ENCODE results near the gene NRP1. TPM values are rescaled to one million over a fixed set of nuclear protein-coding genes. Genes with fewer than 3 reads are reported as not detected.
"Not testable (repeated sequence)": the region's sequence is repeated elsewhere in the genome, so short reads cannot be mapped to it uniquely, and the experiment has no call there.

The NRP1 gene
- polyA plus RNA-seq, 2 of the 4 experiments (the other 2 are of a cell fraction): 121 to 259 TPM

DNA sequence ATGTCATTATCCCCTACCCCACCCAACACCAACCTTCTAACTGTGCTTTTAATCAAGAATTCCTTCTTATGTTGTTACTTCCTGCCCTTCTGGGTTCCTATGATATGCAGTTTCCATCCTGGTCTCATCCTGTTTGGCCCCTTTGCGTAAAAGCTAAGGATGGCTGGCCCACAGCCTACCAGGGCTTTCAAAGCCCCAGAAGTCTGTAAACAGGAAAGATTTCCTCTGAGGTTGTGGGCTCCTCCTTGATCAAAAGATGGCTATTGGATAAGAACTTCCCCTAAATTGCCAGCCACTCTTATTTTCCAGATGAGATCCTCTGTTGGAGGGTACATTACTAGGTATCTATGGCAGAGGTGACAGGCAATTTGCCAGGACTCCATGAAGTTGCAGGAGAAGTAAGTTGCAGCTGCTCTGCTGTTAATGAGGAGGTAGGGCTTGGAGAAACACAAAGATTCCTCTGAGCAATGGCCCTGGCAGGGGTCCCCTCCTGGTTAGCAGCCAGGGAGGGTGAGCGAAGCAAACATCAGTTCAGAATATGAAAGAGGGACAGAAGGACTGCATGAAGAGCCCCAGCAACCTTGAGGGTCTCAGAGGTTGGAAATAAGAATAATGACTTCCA lies 32.1 kb downstream of the NRP1 start:
- POLR2A ChIA-PET: no interaction called here
- H3K4me3 ChIP-seq: no peak overlapping the region
- DNase-seq (ENCODE audit: low read depth in 1 of 2, low spot score in 1 of 2) (no peak), ATAC-seq (no peak), FAIRE-seq (no peak)
- CTCF ChIA-PET: no interaction called here
- no peak for TF ChIP-seq HOXB13 (CRISPR knock-in tag; IDR thresholded peaks at IDR 0.05; ENCODE audit: low read depth)
- no peak for TF ChIP-seq RAD21 (conservative IDR thresholded peaks at IDR 0.05 in 1 of 2, IDR thresholded peaks at IDR 0.05 in 1 of 2)
- TF ChIP-seq, protein P1, sequence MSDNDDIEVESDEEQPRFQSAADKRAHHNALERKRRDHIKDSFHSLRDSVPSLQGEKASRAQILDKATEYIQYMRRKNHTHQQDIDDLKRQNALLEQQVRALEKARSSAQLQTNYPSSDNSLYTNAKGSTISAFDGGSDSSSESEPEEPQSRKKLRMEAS (IDR thresholded peaks at IDR 0.05): no peak
- TF ChIP-seq, protein P2, sequence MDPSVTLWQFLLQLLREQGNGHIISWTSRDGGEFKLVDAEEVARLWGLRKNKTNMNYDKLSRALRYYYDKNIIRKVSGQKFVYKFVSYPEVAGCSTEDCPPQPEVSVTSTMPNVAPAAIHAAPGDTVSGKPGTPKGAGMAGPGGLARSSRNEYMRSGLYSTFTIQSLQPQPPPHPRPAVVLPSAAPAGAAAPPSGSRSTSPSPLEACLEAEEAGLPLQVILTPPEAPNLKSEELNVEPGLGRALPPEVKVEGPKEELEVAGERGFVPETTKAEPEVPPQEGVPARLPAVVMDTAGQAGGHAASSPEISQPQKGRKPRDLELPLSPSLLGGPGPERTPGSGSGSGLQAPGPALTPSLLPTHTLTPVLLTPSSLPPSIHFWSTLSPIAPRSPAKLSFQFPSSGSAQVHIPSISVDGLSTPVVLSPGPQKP (IDR thresholded peaks at IDR 0.05; ENCODE audit: low read depth, low read length): no peak
- no peak for TF ChIP-seq FOXS1 (CRISPR knock-in tag; IDR thresholded peaks at IDR 0.05)
- TF ChIP-seq, protein P3, sequence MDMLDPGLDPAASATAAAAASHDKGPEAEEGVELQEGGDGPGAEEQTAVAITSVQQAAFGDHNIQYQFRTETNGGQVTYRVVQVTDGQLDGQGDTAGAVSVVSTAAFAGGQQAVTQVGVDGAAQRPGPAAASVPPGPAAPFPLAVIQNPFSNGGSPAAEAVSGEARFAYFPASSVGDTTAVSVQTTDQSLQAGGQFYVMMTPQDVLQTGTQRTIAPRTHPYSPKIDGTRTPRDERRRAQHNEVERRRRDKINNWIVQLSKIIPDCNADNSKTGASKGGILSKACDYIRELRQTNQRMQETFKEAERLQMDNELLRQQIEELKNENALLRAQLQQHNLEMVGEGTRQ (IDR thresholded peaks at IDR 0.05): no peak
- no peak for TF ChIP-seq HEYL (CRISPR knock-in tag; IDR thresholded peaks at IDR 0.05)
- TF ChIP-seq, protein P4, sequence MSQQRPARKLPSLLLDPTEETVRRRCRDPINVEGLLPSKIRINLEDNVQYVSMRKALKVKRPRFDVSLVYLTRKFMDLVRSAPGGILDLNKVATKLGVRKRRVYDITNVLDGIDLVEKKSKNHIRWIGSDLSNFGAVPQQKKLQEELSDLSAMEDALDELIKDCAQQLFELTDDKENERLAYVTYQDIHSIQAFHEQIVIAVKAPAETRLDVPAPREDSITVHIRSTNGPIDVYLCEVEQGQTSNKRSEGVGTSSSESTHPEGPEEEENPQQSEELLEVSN (IDR thresholded peaks at IDR 0.05; ENCODE audit: borderline replicate concordance, low read depth): no peak
- no peak for TF ChIP-seq CHD4 (IDR thresholded peaks at IDR 0.05; ENCODE audit: borderline replicate concordance)
- TF ChIP-seq POLR2A (IDR thresholded peaks at IDR 0.05; ENCODE audit: low read length): no peak
- no peak for TF ChIP-seq JUN (IDR thresholded peaks at IDR 0.05)
- no peak for TF ChIP-seq BHLHE40 (IDR thresholded peaks at IDR 0.05; ENCODE audit: low read depth, low read length)
- no peak for TF ChIP-seq EHF (CRISPR knock-in tag; IDR thresholded peaks at IDR 0.05)
- peak overlapping the region; percentile 21 to 44; a peak in 3 of 6 replicates for H3K27ac ChIP-seq
- 96% methylated on average over 2 of the region's 2 CpGs for WGBS (ENCODE audit: missing lambda C conversion rate)
- peak overlapping the region; percentile 3; the same call in 1 of the 3 replicates for H3K4me2 ChIP-seq
- no peaks in the 10 kb centered on the region for H3K9me3 ChIP-seq
- H3K4me1 ChIP-seq: peaks cover 91% of the 10 kb centered on the region

DNA sequence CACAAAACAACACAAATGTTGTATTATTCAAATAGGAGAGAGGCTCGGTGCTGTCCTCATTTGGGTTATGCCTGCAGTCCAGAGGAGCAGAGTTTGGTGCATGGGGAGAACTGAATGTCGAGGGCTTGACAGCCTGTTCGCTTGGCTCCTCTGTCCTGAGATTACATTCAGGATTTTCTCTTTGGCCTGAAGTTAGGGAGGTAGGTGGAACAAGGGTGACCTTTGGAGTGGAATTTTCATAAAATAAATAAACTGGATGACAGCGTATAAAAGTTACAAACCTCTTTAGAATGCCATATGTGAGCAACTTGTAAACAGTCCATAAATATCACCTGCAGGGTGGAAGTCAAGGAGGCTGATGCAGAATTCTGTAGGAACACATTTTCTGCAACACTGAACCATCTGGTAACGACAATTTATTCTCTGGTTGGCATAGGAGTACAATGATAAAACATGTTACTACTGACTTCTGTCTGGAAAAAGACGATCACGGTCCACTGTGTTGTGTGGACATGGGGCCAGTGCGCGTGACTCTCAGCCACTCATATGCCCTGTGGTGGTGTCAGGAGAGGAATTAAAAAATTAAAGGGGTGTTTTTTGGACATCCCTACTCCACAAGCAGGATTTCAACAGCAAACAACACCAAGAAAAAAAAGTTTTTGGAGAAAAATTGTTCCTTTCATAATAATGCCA lies 33.2 kb downstream of the NRP1 start:
- no peak for FAIRE-seq
- 83% methylated on average over 9 of the region's 9 CpGs for WGBS (ENCODE audit: missing lambda C conversion rate)
- TF ChIP-seq, protein P5, sequence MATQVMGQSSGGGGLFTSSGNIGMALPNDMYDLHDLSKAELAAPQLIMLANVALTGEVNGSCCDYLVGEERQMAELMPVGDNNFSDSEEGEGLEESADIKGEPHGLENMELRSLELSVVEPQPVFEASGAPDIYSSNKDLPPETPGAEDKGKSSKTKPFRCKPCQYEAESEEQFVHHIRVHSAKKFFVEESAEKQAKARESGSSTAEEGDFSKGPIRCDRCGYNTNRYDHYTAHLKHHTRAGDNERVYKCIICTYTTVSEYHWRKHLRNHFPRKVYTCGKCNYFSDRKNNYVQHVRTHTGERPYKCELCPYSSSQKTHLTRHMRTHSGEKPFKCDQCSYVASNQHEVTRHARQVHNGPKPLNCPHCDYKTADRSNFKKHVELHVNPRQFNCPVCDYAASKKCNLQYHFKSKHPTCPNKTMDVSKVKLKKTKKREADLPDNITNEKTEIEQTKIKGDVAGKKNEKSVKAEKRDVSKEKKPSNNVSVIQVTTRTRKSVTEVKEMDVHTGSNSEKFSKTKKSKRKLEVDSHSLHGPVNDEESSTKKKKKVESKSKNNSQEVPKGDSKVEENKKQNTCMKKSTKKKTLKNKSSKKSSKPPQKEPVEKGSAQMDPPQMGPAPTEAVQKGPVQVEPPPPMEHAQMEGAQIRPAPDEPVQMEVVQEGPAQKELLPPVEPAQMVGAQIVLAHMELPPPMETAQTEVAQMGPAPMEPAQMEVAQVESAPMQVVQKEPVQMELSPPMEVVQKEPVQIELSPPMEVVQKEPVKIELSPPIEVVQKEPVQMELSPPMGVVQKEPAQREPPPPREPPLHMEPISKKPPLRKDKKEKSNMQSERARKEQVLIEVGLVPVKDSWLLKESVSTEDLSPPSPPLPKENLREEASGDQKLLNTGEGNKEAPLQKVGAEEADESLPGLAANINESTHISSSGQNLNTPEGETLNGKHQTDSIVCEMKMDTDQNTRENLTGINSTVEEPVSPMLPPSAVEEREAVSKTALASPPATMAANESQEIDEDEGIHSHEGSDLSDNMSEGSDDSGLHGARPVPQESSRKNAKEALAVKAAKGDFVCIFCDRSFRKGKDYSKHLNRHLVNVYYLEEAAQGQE (IDR thresholded peaks at IDR 0.05): no peak
- TF ChIP-seq RCOR1 (IDR thresholded peaks at IDR 0.05; ENCODE audit: low read depth, low read length): no peak
- no peak for TF ChIP-seq HOXB13 (CRISPR knock-in tag; IDR thresholded peaks at IDR 0.05; ENCODE audit: low read depth)
- no peak for TF ChIP-seq EHF (CRISPR knock-in tag; IDR thresholded peaks at IDR 0.05)
- no peak for TF ChIP-seq GATA3 (IDR thresholded peaks at IDR 0.05; ENCODE audit: borderline replicate concordance)

DNA sequence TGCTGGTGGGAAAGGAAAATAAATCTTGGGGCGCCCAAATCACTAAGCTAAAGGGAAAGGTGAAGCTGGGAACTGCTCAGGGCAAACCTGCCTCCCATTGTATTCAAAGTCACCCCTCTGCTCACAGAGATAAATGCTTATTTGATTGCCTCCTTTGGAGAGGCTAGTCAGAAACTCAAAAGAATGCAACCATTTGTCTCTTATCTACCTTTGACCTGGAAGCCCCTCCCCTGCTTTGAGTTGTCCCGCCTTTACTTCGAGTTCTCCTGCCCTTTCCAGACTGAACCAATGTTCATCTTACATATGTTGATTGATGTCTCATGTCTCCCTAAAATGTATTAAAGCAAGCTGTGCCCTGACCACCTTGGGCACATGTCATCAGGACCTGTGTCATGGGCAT lies 33.9 kb downstream of the NRP1 start:
- CTCF ChIA-PET: interaction anchor here (1.5 kb wide), 1 partner anchor 107 kb away, joined by 6 read pairs; no protein-coding TSS in a partner anchor
- H3K27ac ChIP-seq; POLR2A ChIA-PET; H3K4me3 ChIP-seq; DNase-seq (ENCODE audit: low read depth in 1 of 2, low spot score in 1 of 2); H3K9me3 ChIP-seq; ATAC-seq; FAIRE-seq: not testable (repeated sequence)
- Histone ChIP-seq H3K4me1 (peaks cover 73% of the 10 kb centered on the region), H3K4me2 (peak overlapping the region; percentile 13; the same call in 1 of the 3 replicates)
- 89% methylated on average over 3 of the region's 3 CpGs for WGBS (ENCODE audit: missing lambda C conversion rate)

More for the DNA sequence above, 33.2 kb downstream of the NRP1 start:
- CTCF ChIA-PET: interaction anchor here (1.5 kb wide), 1 partner anchor 108 kb away, joined by 6 read pairs; no protein-coding TSS in a partner anchor
- peak overlapping the region in 1 of 2 experiments; percentile 17; a peak in 1 of 6 replicates for H3K27ac ChIP-seq
- H3K4me3 ChIP-seq: no peak overlapping the region
- H3K4me1 ChIP-seq: peaks cover 80% of the 10 kb centered on the region
- no peaks in the 10 kb centered on the region for H3K9me3 ChIP-seq
- POLR2A ChIA-PET: no interaction called here
- ATAC-seq: no peak
- H3K4me2 ChIP-seq: peak overlapping the region; percentile 13
- no peak for DNase-seq (ENCODE audit: low read depth in 1 of 2, low spot score in 1 of 2)
